ENCODE measurements around the gene ZPBP2. TPM values are rescaled to one million over a fixed set of nuclear protein-coding genes. Genes with fewer than 3 reads are reported as not detected.
"Not testable (repeated sequence)": the region's sequence is repeated elsewhere in the genome, so short reads cannot be mapped to it uniquely, and the experiment has no call there.

Gene ZPBP2
- total and polyA plus RNA-seq, 9 of the 15 experiments (the other 6 are each of a cell fraction or from before 2014, with no cell fraction given) = not detected

- no peak for TF ChIP-seq ATF3 (IDR thresholded peaks at IDR 0.05)
- TF ChIP-seq ATF3 (CRISPR knock-in tag; conservative IDR thresholded peaks at IDR 0.05) = no peak
- TF ChIP-seq MIER1 (IDR thresholded peaks at IDR 0.05; ENCODE audit: low read depth) = no peak
- TF ChIP-seq, protein P1, sequence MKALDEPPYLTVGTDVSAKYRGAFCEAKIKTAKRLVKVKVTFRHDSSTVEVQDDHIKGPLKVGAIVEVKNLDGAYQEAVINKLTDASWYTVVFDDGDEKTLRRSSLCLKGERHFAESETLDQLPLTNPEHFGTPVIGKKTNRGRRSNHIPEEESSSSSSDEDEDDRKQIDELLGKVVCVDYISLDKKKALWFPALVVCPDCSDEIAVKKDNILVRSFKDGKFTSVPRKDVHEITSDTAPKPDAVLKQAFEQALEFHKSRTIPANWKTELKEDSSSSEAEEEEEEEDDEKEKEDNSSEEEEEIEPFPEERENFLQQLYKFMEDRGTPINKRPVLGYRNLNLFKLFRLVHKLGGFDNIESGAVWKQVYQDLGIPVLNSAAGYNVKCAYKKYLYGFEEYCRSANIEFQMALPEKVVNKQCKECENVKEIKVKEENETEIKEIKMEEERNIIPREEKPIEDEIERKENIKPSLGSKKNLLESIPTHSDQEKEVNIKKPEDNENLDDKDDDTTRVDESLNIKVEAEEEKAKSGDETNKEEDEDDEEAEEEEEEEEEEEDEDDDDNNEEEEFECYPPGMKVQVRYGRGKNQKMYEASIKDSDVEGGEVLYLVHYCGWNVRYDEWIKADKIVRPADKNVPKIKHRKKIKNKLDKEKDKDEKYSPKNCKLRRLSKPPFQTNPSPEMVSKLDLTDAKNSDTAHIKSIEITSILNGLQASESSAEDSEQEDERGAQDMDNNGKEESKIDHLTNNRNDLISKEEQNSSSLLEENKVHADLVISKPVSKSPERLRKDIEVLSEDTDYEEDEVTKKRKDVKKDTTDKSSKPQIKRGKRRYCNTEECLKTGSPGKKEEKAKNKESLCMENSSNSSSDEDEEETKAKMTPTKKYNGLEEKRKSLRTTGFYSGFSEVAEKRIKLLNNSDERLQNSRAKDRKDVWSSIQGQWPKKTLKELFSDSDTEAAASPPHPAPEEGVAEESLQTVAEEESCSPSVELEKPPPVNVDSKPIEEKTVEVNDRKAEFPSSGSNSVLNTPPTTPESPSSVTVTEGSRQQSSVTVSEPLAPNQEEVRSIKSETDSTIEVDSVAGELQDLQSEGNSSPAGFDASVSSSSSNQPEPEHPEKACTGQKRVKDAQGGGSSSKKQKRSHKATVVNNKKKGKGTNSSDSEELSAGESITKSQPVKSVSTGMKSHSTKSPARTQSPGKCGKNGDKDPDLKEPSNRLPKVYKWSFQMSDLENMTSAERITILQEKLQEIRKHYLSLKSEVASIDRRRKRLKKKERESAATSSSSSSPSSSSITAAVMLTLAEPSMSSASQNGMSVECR (CRISPR knock-in tag; IDR thresholded peaks at IDR 0.05) = no peak
- TF ChIP-seq FOSL1 (tag; conservative IDR thresholded peaks at IDR 0.05) = no peak
- TF ChIP-seq HNRNPH1 (optimal IDR thresholded peaks at IDR 0.05; ENCODE audit: low read depth, low read length) = no peak
- TF ChIP-seq SOX6 (IDR thresholded peaks at IDR 0.05) = no peak
- no peak for TF ChIP-seq SMAD4 (CRISPR knock-in tag; conservative IDR thresholded peaks at IDR 0.05)
- no peak for TF ChIP-seq NUFIP1 (IDR thresholded peaks at IDR 0.05; ENCODE audit: partially characterized antibody)
- TF ChIP-seq ZC3H8 (IDR thresholded peaks at IDR 0.05) = no peak
- TF ChIP-seq MCM3 (IDR thresholded peaks at IDR 0.05) = no peak
These were observed 4.7 kb downstream of the ZPBP2 start (continued) for GRCh38 chr17:39872751-39873150.

- FAIRE-seq; CTCF ChIA-PET (ENCODE audit: low intra/inter-chr PET ratio): not testable (repeated sequence)
- whole genome bisulfite sequencing (ENCODE audit: insufficient coverage, low coverage, missing lambda C conversion rate) = 2% methylated on average over 5 of the region's 5 CpGs
These were observed 18.1 kb downstream of the ZPBP2 start for GRCh38 chr17:39886102-39886501.

More at GRCh38 chr17:39886102-39886501, 18.1 kb downstream of the ZPBP2 start:
- in situ Hi-C loops (cut with MboI); H2AFZ ChIP-seq (ENCODE audit: low read depth, low read length); H3K9me1 ChIP-seq (ENCODE audit: control insufficient read depth, insufficient read depth, low read length); H3K9me3 ChIP-seq (replicated peaks; ENCODE audit: control insufficient read depth, insufficient read depth, low read depth, low read length); DNase-seq (ENCODE audit: extremely low read depth in 1 of 4, low spot score in 3 of 4); H3K4me1 ChIP-seq (replicated peaks in 1 of 2; ENCODE audit: control insufficient read depth in 2 of 2, insufficient read depth in 2 of 2, low read length in 2 of 2); POLR2A ChIA-PET; H4K20me1 ChIP-seq (replicated peaks; ENCODE audit: control insufficient read depth, insufficient read depth, low read length); BruUV-seq (replicated peaks); H3K9ac ChIP-seq (ENCODE audit: insufficient read depth in 1 of 2, low read depth in 2 of 2, low read length in 2 of 2); H3K36me3 ChIP-seq (ENCODE audit: control insufficient read depth, insufficient read depth, low read length); ATAC-seq; H3K4me3 ChIP-seq; H3K79me2 ChIP-seq (ENCODE audit: control insufficient read depth, insufficient read depth, low read length); H3K27ac ChIP-seq (ENCODE audit: extremely low read depth, low read depth, low read length); intact Hi-C loops (cut with micrococcal nuclease); H3K4me2 ChIP-seq (ENCODE audit: insufficient read depth, low read length): not testable (repeated sequence)
- H3K27me3 ChIP-seq (ENCODE audit: control insufficient read depth in 2 of 2, insufficient read depth in 2 of 2, low read length in 2 of 2) = peaks cover 8 to 13% of the 10 kb centered on the region in 2 experiments

Data from K562 (cell line).